GM18858 (cell line): Measurements from ENCODE around the gene DHRS7B.
"Not testable (repeated sequence)": the region's sequence is repeated elsewhere in the genome, so short reads cannot be mapped to it uniquely, and the experiment has no call there.

Source experiments
- ATAC-seq: cut with Tn5 transposase; IDR thresholded peaks from one replicate; pipeline ENCODE4 v1.9.1; 2021; ENCODE audit not compliant: unreplicated experiment

Gene DHRS7B, protein sequence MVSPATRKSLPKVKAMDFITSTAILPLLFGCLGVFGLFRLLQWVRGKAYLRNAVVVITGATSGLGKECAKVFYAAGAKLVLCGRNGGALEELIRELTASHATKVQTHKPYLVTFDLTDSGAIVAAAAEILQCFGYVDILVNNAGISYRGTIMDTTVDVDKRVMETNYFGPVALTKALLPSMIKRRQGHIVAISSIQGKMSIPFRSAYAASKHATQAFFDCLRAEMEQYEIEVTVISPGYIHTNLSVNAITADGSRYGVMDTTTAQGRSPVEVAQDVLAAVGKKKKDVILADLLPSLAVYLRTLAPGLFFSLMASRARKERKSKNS

DNA sequence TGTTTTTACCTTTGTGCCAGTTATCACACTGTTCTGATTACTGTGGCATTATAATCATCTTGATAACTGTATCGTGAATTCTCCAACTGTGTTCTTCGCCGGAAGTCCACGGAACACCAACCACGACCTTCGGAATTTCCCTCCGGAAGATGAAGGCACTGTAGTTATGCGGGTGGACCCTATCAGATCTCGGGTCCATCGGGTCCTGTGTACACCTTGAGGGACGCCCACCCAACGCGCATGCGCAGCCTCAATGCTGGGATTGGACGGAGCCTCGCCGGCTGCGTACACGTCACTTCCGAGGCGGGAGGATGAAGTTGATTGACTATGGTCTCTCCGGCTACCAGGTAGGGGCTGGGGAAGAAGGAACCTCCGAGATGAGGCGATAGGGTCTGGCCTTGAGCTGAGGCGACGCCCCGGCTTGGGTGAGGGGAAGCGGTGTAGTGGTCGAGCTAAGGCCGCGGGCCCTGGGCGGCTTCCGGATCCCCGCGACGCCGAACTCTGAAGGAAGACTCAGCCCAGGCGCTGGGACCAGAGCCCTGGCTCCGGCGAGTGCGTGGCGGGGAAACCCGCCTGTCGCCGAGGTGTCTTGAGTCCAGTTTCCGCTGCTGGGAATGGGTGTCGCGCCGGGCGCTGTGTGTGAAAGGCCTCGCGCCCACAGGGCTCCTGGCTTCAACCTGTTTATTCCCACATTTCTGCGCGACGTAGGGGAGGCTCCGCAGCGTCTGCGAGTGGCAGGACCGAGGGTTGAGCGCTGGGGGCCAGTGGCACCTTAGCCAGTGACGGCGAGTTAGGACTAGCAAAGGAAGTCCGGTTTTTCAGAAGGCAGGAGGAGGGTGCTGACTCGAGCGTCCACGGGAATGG lies at the start of gene DHRS7B:
DHRS7B (plus strand) TSS at position 320 of the 864 bp plus-strand sequence; CDS start at position 328, 8 bp downstream.
- ATAC-seq: peak; percentile 82

DNA sequence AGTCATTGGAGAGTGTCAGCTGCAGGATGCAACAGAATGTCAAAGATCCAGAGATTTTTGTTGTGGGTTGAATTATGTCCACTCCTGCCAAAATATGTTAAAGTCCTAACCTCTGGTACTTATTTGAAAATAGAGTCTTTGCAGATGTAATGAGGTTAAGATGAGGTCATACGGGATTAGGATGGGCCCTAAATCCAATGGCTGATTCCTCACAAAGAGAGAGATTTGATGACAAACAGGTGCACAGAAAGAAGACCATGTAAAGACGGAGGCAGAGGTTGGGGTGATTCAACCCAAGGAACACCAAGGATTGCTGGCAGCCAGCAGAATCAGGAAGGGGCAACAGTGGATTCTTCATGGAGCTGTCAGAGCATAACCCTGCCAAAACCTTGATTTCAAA lies 49.5 kb upstream of the DHRS7B start:
- no peak for ATAC-seq

DNA sequence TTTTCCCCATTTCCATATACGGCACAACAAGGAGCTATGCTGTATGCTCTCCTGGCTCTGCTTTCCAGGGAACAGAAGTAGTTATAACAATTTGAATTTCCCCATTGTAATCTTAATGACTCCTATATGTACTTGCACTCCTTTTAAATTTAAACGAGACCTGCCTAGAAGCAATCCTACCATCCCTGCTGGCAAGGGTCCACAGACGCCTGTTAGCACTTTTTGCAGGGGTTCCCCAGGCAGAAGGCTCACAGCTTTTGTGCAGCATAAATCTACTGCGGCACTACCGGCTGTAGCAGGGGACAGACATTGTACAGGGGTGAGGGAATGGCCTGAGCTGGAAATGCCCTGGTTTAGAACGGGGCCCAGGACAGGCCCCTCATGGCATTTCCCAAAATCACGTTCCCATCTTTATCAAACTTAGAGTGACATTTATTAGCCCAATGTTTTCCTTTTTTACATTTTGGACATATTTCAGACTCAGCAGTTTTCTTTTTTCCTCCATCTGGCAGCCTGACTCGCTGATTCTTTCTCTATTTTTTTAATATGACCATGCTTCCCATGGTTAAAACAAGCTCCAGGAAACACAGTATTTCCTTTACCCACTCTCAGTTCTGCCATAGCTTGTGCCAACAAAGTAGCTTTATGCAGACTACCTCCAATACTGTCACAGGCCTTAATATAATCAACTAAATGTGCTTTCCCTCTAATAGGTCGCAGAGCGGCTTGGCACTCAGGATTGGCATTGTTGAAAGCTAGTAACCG lies 48.6 kb upstream of the DHRS7B start:
- no peak for ATAC-seq

DNA sequence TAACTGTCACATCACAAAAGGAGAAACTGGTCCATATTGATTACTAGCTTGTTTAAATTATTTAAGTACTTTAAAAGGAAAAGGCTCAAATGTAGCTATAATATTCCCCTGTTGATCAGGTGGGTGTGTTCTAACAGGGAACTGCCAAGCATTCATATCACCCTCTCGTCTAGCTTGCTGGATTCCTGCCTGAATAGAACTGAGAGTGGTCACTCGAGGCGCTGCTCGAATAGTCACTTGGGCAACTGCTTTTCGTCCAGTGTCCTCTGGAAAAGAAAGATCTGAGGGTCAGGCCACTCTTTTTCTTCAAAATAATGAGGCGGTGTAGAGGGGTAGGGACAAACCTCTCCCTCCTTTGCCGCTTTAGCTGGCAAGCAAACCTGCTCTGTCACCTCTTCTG lies 47.6 kb upstream of the DHRS7B start:
- no peak for ATAC-seq

DNA sequence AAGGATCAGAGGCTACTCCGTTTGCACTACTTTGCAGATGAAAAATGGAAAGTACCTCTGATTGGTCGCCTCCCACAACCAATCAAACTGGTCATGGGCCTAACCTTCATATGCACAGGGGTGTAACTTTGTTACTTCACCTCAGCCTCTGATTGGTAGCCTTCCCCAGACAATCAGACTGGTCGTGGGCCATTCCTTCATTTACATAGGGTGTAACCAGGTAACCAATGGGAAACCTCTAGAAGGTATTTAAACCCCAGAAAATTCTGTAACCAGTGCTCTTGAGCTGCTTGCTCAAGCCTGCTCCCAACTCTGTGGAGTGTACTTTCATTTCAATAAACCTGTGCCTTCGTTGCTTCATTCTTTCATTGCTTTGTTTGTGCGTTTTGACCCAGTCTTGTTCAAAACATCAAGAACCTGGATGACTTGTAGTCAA lies 44.7 kb upstream of the DHRS7B start:
- no peak for ATAC-seq

DNA sequence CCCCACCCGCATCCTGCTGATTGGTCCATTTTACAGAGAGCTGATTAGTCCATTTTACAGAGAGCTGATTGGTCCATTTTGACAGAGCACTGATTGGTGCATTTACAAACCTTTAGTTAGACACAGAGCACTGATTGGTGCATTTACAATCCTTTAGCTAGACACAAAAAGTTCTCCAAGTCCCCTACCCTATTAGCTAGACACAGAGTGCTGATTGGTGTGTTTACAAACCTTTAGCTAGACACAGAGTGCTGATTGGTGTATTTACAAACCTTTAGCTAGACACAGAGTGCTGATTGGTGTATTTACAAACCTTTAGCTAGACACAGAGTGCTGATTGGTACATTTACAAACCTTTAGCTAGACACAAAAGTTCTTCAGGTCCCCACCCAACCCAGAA lies 41.5 kb upstream of the DHRS7B start:
- not testable (repeated sequence) for ATAC-seq

DNA sequence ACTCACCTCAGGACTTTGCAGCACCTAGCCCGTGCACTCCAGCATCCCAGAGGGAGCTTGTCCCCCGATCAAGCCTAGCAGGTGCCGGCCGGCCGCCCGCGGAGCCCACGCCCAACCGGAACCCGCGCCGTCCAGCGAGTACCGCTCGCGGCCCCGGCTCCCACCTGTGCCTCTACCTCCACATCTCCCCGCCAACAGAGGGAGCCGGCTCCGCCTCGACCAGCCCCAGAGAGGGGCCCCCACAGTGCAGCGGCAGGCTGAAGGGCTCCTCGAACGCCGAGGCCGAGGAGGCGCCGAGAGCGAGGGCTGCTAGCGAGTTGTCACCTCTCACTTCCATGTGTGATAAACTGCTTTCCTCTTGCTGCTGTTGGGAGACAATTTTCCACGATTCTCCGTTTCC lies 41.1 kb upstream of the DHRS7B start:
- no peak for ATAC-seq

DNA sequence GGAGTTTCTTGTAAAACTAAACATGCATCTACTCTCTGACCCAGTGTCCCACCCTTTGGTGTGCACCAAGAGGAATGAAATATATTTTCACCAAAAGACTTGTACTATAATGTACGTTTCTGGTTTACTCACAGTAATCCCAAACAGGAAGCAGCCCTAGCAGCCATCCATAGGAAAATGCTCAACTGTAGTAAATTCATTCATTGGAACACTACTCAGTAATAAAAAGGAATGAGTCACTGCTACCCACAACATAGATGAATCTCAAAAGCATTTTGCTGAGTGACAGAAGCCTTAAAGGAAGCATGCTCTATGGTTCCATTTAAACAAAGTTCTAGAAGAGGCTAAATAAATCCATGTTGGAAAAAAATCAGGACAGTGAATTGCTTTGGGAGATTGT lies 37.6 kb upstream of the DHRS7B start:
- no peak for ATAC-seq

DNA sequence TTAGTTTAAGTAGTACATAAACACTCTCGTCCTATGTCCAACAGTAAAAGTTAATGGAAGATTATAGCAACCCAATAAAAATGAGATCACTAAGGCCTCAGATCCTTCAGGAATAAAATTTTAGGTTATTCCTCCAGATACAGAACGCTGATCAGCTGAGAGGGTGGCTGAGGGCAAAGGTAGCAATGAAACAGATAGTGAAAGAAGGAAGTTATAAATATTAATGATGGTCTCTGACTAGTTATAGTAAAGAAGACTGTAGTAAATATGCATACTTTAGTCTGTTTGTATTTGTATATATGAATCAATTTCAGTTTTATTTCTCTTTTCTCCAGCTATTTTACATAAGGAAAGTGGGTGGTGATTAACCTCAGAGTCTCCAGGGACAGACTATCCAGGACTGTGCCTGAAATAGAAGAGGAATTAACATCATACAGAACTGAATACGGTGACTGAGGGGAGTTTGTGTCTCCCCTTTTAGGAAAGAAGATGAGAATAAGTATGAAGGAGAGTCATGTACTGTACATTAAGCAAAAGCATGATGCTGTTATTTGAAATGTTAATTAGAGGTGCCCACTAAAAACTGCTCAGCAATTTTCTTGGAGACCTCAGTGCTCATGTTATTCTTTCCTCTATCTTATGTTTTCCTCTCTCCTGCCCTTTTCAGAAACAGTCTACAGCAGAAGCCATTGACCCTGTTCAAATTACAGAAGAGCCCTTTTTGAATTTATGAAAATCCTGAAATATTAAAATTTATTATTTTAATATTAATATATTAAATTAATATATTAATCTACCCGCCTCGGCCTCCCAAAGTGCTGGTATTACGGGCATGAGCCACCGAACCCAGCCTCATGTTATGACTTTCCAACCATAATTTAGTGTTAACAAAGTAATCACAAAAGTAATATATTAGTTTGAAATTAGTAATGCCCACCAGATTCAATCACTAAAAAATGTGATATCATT lies 36.5 kb upstream of the DHRS7B start:
- ATAC-seq: peak; percentile 66

DNA sequence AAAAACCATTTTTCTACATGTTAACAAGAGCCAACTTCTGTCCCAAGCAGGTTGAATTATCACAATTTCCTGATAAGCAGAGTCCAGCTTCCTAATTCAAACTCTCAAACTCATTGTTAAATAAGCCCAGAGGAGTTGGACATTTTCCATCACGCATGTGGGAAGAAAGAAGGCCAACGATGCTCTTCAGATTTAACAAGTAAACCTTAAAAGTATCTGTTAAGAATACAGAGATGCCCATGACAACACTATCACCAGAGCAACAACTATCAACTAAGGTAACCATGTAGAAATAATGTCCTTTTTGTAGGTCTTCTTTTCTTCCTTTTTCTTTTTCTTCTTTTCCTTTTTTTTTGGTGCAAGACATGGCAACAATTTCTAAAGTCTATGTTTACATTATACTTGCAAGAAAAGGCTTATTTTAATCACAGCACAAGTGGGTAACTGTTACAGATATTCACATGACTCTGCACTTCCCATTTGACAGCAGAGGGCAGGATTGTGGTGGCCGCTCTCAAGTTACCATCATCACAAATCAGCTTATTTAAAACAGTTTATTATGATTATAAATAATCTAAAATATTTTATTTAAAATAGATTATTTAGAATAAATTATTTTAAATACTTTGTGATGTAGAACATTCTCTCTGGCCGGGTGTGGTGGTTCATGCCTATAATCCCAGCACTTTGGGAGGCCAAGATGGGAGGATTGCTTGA lies 35.7 kb upstream of the DHRS7B start:
- no peak for ATAC-seq

DNA sequence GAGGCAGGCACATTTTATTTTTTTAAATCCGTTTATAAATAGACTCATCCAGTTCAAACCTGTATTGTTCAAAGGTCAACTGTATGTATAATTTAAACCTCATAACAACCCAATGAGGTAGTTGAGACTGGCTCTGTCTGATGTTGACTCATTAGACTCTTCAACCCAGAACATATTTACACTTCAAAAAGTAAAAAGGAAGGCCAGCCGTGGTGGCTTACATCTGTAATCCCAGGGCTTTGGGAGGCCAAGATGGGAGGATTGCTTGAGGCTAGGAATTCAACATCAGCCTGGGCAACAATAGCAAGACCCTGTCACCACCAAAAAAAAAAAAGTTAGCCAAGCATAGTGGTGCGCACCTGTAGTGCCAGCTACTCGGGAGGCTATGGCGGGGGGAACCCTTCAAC lies 32.5 kb upstream of the DHRS7B start:
- ATAC-seq: no peak

DNA sequence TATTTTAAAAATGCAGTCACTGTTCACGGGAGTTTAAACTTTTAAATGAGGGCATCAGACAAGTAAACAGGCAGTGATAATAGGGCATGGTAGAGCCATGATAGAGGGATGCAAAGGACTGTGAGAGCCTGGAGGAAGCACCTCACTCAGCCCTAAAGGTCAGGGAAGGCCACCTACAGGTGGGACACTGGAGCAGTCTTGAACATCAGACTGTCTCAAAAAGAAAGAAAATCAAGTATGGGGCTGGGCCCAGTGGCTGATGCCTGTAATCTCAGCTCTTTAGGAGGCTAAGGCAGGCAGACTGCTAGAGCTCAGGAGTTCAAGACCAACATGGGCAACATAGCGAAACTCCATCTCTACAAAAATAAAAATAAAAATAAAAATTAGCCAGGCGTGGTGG lies 31.0 kb upstream of the DHRS7B start:
- no peak for ATAC-seq

DNA sequence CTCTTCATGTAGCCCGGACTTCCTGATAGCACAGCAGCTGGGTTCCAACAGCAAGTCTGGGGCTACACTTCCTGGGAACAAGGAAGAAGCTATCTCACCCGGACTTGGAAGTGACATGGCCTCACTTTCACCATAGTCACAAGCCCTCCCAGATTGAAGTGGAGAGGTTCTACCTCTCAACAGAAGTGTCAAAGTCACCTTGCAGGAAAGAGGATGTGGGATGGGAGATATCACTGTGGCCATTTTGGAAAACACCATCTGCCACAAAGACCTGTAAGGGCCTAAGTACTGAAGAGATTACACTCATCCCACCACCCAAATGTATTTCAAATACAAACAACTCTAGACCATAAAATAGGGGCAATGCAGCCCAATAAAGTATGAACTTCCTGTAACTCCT lies 29.9 kb upstream of the DHRS7B start:
- no peak for ATAC-seq

DNA sequence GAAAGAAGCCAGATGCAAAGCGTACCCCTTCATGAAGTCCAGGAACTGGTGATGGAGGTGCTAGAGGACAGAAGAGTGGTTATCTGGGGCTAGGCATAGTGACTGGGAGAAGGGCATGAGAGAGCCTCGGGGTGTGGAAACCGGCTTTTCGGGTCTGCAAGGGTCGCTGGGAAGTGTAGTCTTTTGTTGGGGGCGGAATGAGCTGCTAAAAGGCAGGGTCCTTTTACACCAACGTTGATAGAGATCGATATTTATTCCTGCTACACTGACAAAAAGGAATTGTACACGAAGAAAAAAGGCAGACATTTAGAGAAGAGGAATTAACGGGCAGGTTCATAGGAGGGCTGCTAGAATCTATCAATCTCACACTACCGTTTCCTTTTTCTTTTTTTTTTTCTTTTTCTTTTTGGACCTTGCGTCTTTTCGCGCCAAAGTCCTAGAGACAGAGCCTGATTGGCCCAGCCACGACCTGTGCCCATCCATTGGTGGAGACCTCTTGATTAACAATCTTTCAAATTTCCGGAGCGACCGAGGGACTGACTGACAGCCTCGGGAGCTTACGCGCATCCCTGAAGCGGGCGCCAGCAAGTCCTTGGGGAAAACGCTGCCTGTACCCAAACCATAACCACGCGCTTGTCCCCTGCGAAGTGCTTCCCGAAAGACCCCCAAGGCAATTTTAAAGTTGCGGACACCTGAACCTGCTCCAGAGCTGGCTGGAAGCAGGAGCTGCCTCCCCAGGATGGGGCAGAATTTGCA lies 27.7 kb upstream of the DHRS7B start:
- ATAC-seq: peak; percentile 81

DNA sequence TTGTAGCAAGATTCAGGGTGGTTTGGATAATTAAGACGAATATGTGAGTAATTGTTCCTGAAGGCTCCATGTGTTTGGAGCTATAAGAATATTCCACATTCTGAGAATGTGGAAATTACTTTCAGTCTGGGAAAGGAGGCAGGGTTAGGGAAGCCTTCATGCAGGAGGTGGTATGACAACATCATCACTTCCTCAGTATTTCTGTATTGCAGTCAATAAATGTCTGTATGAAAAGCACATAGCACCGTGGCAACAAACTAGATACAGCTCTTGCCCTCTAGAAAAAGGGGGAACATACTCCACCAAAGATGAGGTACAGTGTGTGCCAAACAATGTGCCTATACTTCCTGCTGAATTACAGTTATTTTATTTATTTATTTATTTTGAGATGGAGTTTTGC lies 26.1 kb upstream of the DHRS7B start:
- ATAC-seq: no peak

DNA sequence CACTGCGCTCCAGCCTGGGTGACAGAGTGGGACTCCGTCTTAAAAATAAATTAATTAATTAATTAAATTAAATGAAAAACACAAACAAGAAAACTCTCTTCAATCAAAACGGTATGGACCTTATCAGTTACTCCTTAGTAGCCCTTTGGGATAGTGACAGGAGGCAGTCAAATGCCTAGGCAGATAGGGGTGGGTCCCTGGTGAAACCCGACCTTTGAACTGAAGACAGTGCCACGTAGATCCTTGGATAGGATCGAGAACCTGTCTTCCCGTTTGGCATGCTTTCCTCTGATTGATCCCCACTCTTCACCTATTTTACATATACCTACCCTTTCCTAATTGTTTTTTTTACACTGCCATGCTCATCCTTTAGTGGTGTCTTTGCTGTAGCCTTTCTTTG lies 22.2 kb upstream of the DHRS7B start:
- ATAC-seq: no peak

DNA sequence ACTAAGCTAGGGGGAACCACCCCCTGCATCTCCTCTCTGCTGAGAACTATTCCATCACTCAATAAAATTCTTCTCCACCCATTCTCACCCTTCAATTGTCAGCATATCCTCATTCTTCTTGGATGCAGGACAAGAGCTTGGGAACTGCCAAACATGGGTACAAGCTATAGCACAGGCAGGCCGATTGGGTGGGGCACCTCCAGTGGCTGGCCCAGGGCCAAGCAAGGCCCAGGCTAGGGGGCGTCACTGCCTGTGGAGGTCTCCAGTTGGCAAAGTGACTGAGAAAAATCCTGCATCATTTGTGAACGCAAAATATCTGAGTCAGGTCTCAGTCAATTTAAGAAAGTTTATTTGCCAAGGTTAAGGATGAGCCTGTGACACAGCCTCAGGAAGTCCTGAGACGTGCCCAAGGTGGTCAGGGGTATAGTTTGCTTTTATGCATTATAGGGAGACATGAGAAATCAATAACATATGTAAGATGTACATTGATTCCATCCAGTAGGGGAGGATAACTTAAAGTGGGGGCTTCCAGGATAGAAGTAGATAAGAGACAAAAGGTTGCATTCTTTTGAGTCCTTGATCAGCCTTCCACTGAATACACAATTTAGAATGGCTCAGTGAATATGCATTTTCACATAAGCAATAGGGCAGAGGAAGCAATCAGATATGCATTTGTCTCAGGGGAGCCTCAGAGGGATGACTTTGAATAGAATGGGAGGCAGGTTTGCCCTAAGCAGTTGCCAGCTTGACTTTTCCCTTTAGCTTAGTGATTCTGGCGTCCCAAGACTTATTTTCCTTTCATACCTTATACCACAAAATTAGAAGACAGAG lies 21.5 kb upstream of the DHRS7B start:
- no peak for ATAC-seq

DNA sequence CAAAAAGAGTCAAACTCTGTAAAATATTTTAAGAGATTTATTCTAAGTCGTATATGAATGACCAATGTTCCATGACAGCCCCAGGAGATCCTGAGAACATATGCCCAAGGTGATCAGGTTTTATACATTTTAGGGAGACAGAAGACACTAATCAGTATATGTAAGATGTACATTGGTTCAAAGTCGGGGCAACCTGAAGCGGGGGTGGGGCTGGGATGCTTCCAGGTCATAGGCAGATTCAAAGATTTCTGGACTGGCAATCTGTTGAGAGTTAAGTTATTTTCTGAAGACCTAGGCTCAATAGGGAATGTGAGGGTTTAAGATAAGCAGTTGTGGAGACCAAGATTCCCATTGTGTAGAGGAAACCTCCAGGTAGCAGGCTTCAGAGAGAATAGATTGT lies 20.4 kb upstream of the DHRS7B start:
- ATAC-seq: no peak
